H1 (cell line): ENCODE measurements around the gene PGAM5. TPM values are rescaled to one million over a fixed set of nuclear protein-coding genes. Genes with fewer than 3 reads are reported as not detected.
"Not testable (repeated sequence)": the region's sequence is repeated elsewhere in the genome, so short reads cannot be mapped to it uniquely, and the experiment has no call there.

Experiments
- CTCF ChIA-PET: fragments of 300-600 bp; sonication (Branson Sonifier 250); formaldehyde crosslinking; loops from one replicate; lab custom pipeline; 2021; ENCODE audit not compliant: partially characterized antibody; lab: Charles Lee
- POLR2A ChIA-PET: fragments of 300-600 bp; sonication (Branson Sonifier 250); formaldehyde crosslinking; loops from one replicate; lab custom pipeline; 2021; ENCODE audit warnings: inconsistent platforms; ENCODE audit not compliant: partially characterized antibody; lab: Charles Lee
- DNase-seq, 2 experiments: peaks; one replicate each; pipeline versions ENCODE4 v3.0.0 to v3.0.0-alpha.2; 2010 to 2022; ENCODE audit warnings: low spot score in 2 of 2, low read depth in 1 of 2, mixed read lengths in 1 of 2
- FAIRE-seq: peaks from 2 replicates; lab custom pipeline; 2011; peaks lifted over from hg19 to GRCh38; lab: Jason Lieb, UNC
- H2AFZ ChIP-seq: 2 replicates; pipeline ENCODE4 v1.8.1; 2012; ENCODE audit warnings: low read length, inconsistent platforms
- H2AK5ac ChIP-seq: 2 replicates; pipeline ENCODE4 v1.6.1; 2013; ENCODE audit warnings: low read depth, low read length
- H2BK120ac ChIP-seq: replicated peaks from 2 replicates; pipeline ENCODE3; 2013; ENCODE audit warnings: low read depth, low read length, inconsistent platforms
- H2BK12ac ChIP-seq: 2 replicates; pipeline ENCODE4 v1.6.1; 2013; ENCODE audit warnings: low read depth, low read length
- H2BK15ac ChIP-seq: 2 replicates; pipeline ENCODE4 v1.6.1; 2013; ENCODE audit warnings: low read length
- H2BK20ac ChIP-seq: 2 replicates; pipeline ENCODE4 v1.6.1; 2013; ENCODE audit warnings: low read length
- H2BK5ac ChIP-seq: 2 replicates; pipeline ENCODE4 v1.6.1; 2013; ENCODE audit warnings: low read depth, low read length
- H3K14ac ChIP-seq: 2 replicates; pipeline ENCODE4 v1.6.1; 2013; ENCODE audit warnings: inconsistent platforms; ENCODE audit not compliant: insufficient read length
- H3K18ac ChIP-seq: 2 replicates; pipeline ENCODE4 v1.6.1; 2013; ENCODE audit warnings: low read length; ENCODE audit errors: extremely low read depth
- H3K23ac ChIP-seq: 2 replicates; pipeline ENCODE4 v1.6.1; 2013; ENCODE audit warnings: inconsistent platforms; ENCODE audit not compliant: insufficient read length
- H3K23me2 ChIP-seq: 2 replicates; pipeline ENCODE4 v1.6.1; 2013; ENCODE audit warnings: low read depth, low read length
- H3K27ac ChIP-seq: 2 replicates; pipeline ENCODE4 v1.6.1; 2011; ENCODE audit warnings: low read depth, low read length, inconsistent platforms
- H3K27me3 ChIP-seq, 4 experiments: replicated peaks in 1 of 4; 1 replicate in 1 of 4; 2 replicates in 3 of 4; pipeline versions ENCODE4 v1.6.1 to v1.8.1; 2011 to 2013; ENCODE audit warnings: low read length in 3 of 4, mild to moderate bottlenecking in 3 of 4, inconsistent platforms in 2 of 4, mixed read lengths in 2 of 4, moderate library complexity in 1 of 4; ENCODE audit not compliant: control insufficient read depth in 3 of 4, insufficient read depth in 3 of 4; ENCODE audit errors: extremely low read depth in 1 of 4
- H3K36me3 ChIP-seq, 4 experiments: 2 replicates each; pipeline versions ENCODE4 v1.6.1 to v1.8.1; 2011 to 2013; ENCODE audit warnings: mild to moderate bottlenecking in 4 of 4, low read length in 3 of 4, moderate library complexity in 2 of 4, control low read depth in 1 of 4, inconsistent platforms in 1 of 4; ENCODE audit not compliant: insufficient read depth in 4 of 4, control insufficient read depth in 2 of 4
- H3K4ac ChIP-seq: replicated peaks from 2 replicates; pipeline ENCODE3; 2013; ENCODE audit warnings: low read length, low read depth, mixed read lengths, inconsistent platforms; ENCODE audit not compliant: insufficient read length
- H3K4me1 ChIP-seq, 4 experiments: replicated peaks in 1 of 4; 1 replicate in 1 of 4; 2 replicates in 3 of 4; pipeline versions ENCODE4 v1.6.1 to v1.8.1; 2011 to 2013; ENCODE audit warnings: low read length in 3 of 4, inconsistent platforms in 2 of 4, mixed read lengths in 1 of 4; ENCODE audit not compliant: insufficient read depth in 4 of 4, control insufficient read depth in 3 of 4
- H3K4me2 ChIP-seq, 2 experiments: 2 replicates each; pipeline versions ENCODE4 v1.6.1 to v1.8.1; 2011 to 2013; ENCODE audit warnings: low read depth in 2 of 2, low read length in 2 of 2, control low read depth in 1 of 2, inconsistent platforms in 1 of 2, mild to moderate bottlenecking in 1 of 2; ENCODE audit not compliant: insufficient read depth in 1 of 2
- H3K4me3 ChIP-seq, 4 experiments: fragments of 200-600, 300-600 bp in 1 of 4; sonication (generic), shearing (Covaris generic), sonication (Bioruptor Twin) in 1 of 4; 2 replicates each; pipeline versions ENCODE4 v1.5.1 to v1.8.1; 2011 to 2016; ENCODE audit warnings: low read length in 4 of 4, low read depth in 3 of 4, control low read depth in 2 of 4, inconsistent platforms in 2 of 4, mild to moderate bottlenecking in 2 of 4, mixed read lengths in 1 of 4, moderate library complexity in 1 of 4; ENCODE audit not compliant: insufficient read depth in 2 of 4; ENCODE audit errors: extremely low read depth in 1 of 4
- H3K56ac ChIP-seq: replicated peaks from 2 replicates; pipeline ENCODE3; 2013; ENCODE audit warnings: low read depth, mild to moderate bottlenecking, mixed read lengths, low read length, inconsistent platforms; ENCODE audit not compliant: insufficient read length
- H3K79me1 ChIP-seq: 2 replicates; pipeline ENCODE4 v1.6.1; 2013; ENCODE audit warnings: low read depth, low read length, control low read depth
- H3K79me2 ChIP-seq, 2 experiments: 2 replicates each; pipeline versions ENCODE4 v1.6.1 to v1.8.1; 2012 to 2013; ENCODE audit warnings: low read length in 2 of 2, mild to moderate bottlenecking in 2 of 2, inconsistent platforms in 1 of 2; ENCODE audit not compliant: insufficient read depth in 2 of 2, control insufficient read depth in 1 of 2
- H3K9ac ChIP-seq, 4 experiments: replicated peaks in 1 of 4; 1 replicate in 1 of 4; 2 replicates in 3 of 4; pipeline versions ENCODE4 v1.6.1 to v1.8.1; 2011 to 2013; ENCODE audit warnings: low read depth in 3 of 4, low read length in 3 of 4, control low read depth in 2 of 4, mild to moderate bottlenecking in 2 of 4, moderate library complexity in 2 of 4, inconsistent platforms in 1 of 4; ENCODE audit errors: extremely low read depth in 1 of 4
- H3K9me3 ChIP-seq, 2 experiments: 2 replicates each; pipeline versions ENCODE4 v1.6.1 to v1.8.1; 2012 to 2013; ENCODE audit warnings: mild to moderate bottlenecking in 2 of 2, moderate library complexity in 2 of 2, control low read depth in 1 of 2, inconsistent platforms in 1 of 2, low read depth in 1 of 2, low read length in 1 of 2, mixed read lengths in 1 of 2; ENCODE audit not compliant: insufficient read depth in 2 of 2
- H4K20me1 ChIP-seq, 2 experiments: replicated peaks in 1 of 2; 2 replicates each; pipeline versions ENCODE3 to v1.8.1; 2011 to 2013; ENCODE audit warnings: inconsistent platforms in 2 of 2, low read length in 2 of 2, mild to moderate bottlenecking in 1 of 2; ENCODE audit not compliant: insufficient read depth in 2 of 2, control insufficient read depth in 1 of 2
- H4K5ac ChIP-seq: 2 replicates; pipeline ENCODE4 v1.6.1; 2013; ENCODE audit warnings: low read length, low read depth, mixed read lengths, inconsistent platforms; ENCODE audit not compliant: insufficient read length
- H4K8ac ChIP-seq: 2 replicates; pipeline ENCODE4 v1.8.0; 2013; ENCODE audit warnings: mild to moderate bottlenecking, moderate library complexity, low read length, inconsistent platforms; ENCODE audit not compliant: insufficient read depth; ENCODE audit errors: extremely low read depth
- H4K91ac ChIP-seq: replicated peaks from 2 replicates; pipeline ENCODE3; 2013; ENCODE audit warnings: low read length, mixed read lengths, inconsistent platforms; ENCODE audit not compliant: insufficient read length
- WGBS, 2 experiments: shearing (Covaris generic) in 1 of 2; methylation state at CpG; one replicate each; pipeline versions ENCODE4 v1.1.6 to v1.1.7; 2013 to 2015; ENCODE audit warnings: low lambda C conversion rate in 2 of 2, mixed read lengths in 2 of 2, inconsistent platforms in 1 of 2, low coverage in 1 of 2, missing lambda C conversion rate in 1 of 2; ENCODE audit not compliant: insufficient replicate concordance in 2 of 2, insufficient coverage in 1 of 2, insufficient read length in 1 of 2; ENCODE audit errors: extremely low coverage in 1 of 2, missing lambda C conversion rate in 1 of 2; 5-methylcytosine and 5-hydroxymethylcytosine counted together
- polyA plus RNA-seq, 7 experiments: library from polyadenylated mRNA; depleted of rRNA in 3 of 7; stranded (reverse) in 5 of 7; unstranded in 2 of 7; fragments of >200 nt in 5 of 7; fragments of 200-250 nt in 2 of 7; gene quantifications; 1 replicate in 5 of 7; 2 replicates in 1 of 7; 4 replicates in 1 of 7; pipeline versions ENCODE4 v1.2.1 to v1.2.3, GENCODE V29; 2011 to 2013; ENCODE audit warnings: missing spikeins in 2 of 7, mixed read lengths in 2 of 7
- total RNA-seq: library from RNA; stranded (reverse); fragmentation: NEBNext Ultra II Directional; extraction: Animal tissue kit (Norgen Biotek cat#: 25700); gene quantifications from 2 replicates; pipeline ENCODE4 v1.2.1, GENCODE V29; 2021

PGAM5 gene
- total and polyA plus RNA-seq, 2 of the 8 experiments (the other 6 are each of a cell fraction or from before 2014, with no cell fraction given) = 66.4 to 84.0 TPM

- H3K27ac ChIP-seq, H2BK120ac ChIP-seq, H2BK15ac ChIP-seq, FAIRE-seq, H3K56ac ChIP-seq, H4K20me1 ChIP-seq, H2BK12ac ChIP-seq, H3K23me2 ChIP-seq, H2BK5ac ChIP-seq, H2BK20ac ChIP-seq, H3K23ac ChIP-seq, H3K14ac ChIP-seq, H3K4me3 ChIP-seq, H3K18ac ChIP-seq, H2AFZ ChIP-seq, H3K4ac ChIP-seq, DNase-seq, H3K4me2 ChIP-seq, H4K91ac ChIP-seq, H3K4me1 ChIP-seq, H3K9me3 ChIP-seq, CTCF ChIA-PET, H2AK5ac ChIP-seq, H3K79me2 ChIP-seq, H3K79me1 ChIP-seq, H4K8ac ChIP-seq, H3K27me3 ChIP-seq, H3K9ac ChIP-seq, H4K5ac ChIP-seq: not testable (repeated sequence)
- peaks cover 4 to 21% (median 14%) of the 10 kb centered on the region in 4 experiments; a peak in 5 of 8 replicates for H3K36me3 ChIP-seq
- 93% methylated on average over 3 of the region's 3 CpGs; no CpG with 5 or more reads in 1 of the 2 experiments for WGBS, 2 experiments
- POLR2A ChIA-PET = interaction anchor here (1.0 to 3.6 kb wide), 4 partner anchors 9 to 128 kb away, joined by 3 to 17 read pairs (median 6); partner anchors contain the start of gene PGAM5
These were observed 15.8 kb upstream of the PGAM5 start for GRCh38 chr12:132694888-132695287.
